Mesenchymal stem cell (in vitro differentiated cells and primary cell): ENCODE measurements around the gene LRRC7.

ENCODE experiments used
- DNase-seq: peaks from one replicate; pipeline ENCODE4 v3.0.0-alpha.2; 2013
- H2AFZ ChIP-seq: one replicate; pipeline ENCODE4 v1.6.1; 2013; ENCODE audit warnings: low read depth, mild to moderate bottlenecking, control low read depth, inconsistent platforms, low read length, moderate library complexity
- H2AK5ac ChIP-seq: 2 replicates; pipeline ENCODE4 v1.6.1; 2013; ENCODE audit warnings: low read length, moderate library complexity, mild to moderate bottlenecking, inconsistent platforms; ENCODE audit not compliant: severe bottlenecking
- H2BK120ac ChIP-seq: one replicate; pipeline ENCODE4 v1.6.1; 2013; ENCODE audit warnings: low read depth, mild to moderate bottlenecking, inconsistent platforms, low read length, moderate library complexity
- H2BK12ac ChIP-seq, 2 experiments: one replicate each; pipeline ENCODE4 v1.6.1; 2013; ENCODE audit warnings: inconsistent platforms in 2 of 2, low read length in 2 of 2, mild to moderate bottlenecking in 2 of 2, moderate library complexity in 2 of 2, control low read depth in 1 of 2
- H2BK15ac ChIP-seq: one replicate; pipeline ENCODE4 v1.6.1; 2013; ENCODE audit warnings: mild to moderate bottlenecking, low read depth, inconsistent platforms; ENCODE audit not compliant: poor library complexity, severe bottlenecking
- H2BK5ac ChIP-seq: 2 replicates; pipeline ENCODE4 v1.6.1; 2013; ENCODE audit warnings: low read depth, mild to moderate bottlenecking, low read length, control low read depth, inconsistent platforms; ENCODE audit not compliant: poor library complexity, severe bottlenecking
- H3K14ac ChIP-seq, 2 experiments: one replicate each; pipeline ENCODE4 v1.6.1; 2013; ENCODE audit warnings: inconsistent platforms in 2 of 2, low read length in 2 of 2, control low read depth in 1 of 2, mild to moderate bottlenecking in 1 of 2, moderate library complexity in 1 of 2
- H3K18ac ChIP-seq, 2 experiments: one replicate each; pipeline ENCODE4 v1.6.1; 2013; ENCODE audit warnings: inconsistent platforms in 2 of 2, low read length in 2 of 2, control low read depth in 1 of 2, low read depth in 1 of 2, mild to moderate bottlenecking in 1 of 2
- H3K23ac ChIP-seq, 2 experiments: one replicate each; pipeline ENCODE4 v1.6.1; 2013; ENCODE audit warnings: inconsistent platforms in 2 of 2, low read length in 2 of 2, mild to moderate bottlenecking in 2 of 2, moderate library complexity in 2 of 2, control low read depth in 1 of 2
- H3K27ac ChIP-seq: 2 replicates; pipeline ENCODE4 v1.5.1; 2013; ENCODE audit warnings: mild to moderate bottlenecking, moderate library complexity, low read length, control low read depth, inconsistent platforms; ENCODE audit not compliant: poor library complexity, severe bottlenecking
- H3K27me3 ChIP-seq, 2 experiments: 2 replicates each; pipeline versions ENCODE4 v1.6.1 to v1.7.0; 2013; ENCODE audit warnings: low read length in 2 of 2, mild to moderate bottlenecking in 2 of 2, moderate library complexity in 2 of 2, control low read depth in 1 of 2, inconsistent platforms in 1 of 2; ENCODE audit not compliant: control insufficient read depth in 1 of 2, insufficient read depth in 1 of 2
- H3K36me3 ChIP-seq, 2 experiments: 2 replicates each; pipeline versions ENCODE4 v1.6.1 to v1.7.0; 2013; ENCODE audit warnings: low read length in 2 of 2, control low read depth in 1 of 2, inconsistent platforms in 1 of 2, low read depth in 1 of 2, mild to moderate bottlenecking in 1 of 2; ENCODE audit not compliant: insufficient read depth in 2 of 2, control insufficient read depth in 1 of 2
- H3K4ac ChIP-seq, 2 experiments: one replicate each; pipeline ENCODE4 v1.6.1; 2013; ENCODE audit warnings: inconsistent platforms in 2 of 2, low read length in 2 of 2, mild to moderate bottlenecking in 2 of 2, moderate library complexity in 2 of 2, control low read depth in 1 of 2, low read depth in 1 of 2
- H3K4me1 ChIP-seq: 2 replicates; pipeline ENCODE4 v1.6.1; 2013; ENCODE audit warnings: low read depth, low read length, control low read depth; ENCODE audit not compliant: control insufficient read depth, insufficient read depth
- H3K4me2 ChIP-seq: 2 replicates; pipeline ENCODE4 v1.6.1; 2013; ENCODE audit warnings: low read length, mild to moderate bottlenecking, inconsistent platforms; ENCODE audit not compliant: poor library complexity, severe bottlenecking
- H3K4me3 ChIP-seq, 2 experiments: 2 replicates each; pipeline versions ENCODE4 v1.5.1 to v1.7.0; 2013; ENCODE audit warnings: low read length in 2 of 2, mild to moderate bottlenecking in 2 of 2, control low read depth in 1 of 2, low read depth in 1 of 2; ENCODE audit not compliant: insufficient read depth in 1 of 2
- H3K79me1 ChIP-seq: replicated peaks from 2 replicates; pipeline ENCODE4 v1.6.1; 2013; ENCODE audit warnings: mild to moderate bottlenecking, control low read depth, low read length, inconsistent platforms; ENCODE audit not compliant: poor library complexity, severe bottlenecking
- H3K9ac ChIP-seq: 2 replicates; pipeline ENCODE4 v1.7.0; 2013; ENCODE audit warnings: mild to moderate bottlenecking, low read length, moderate library complexity
- H3K9me3 ChIP-seq: 2 replicates; pipeline ENCODE4 v1.7.0; 2013; ENCODE audit warnings: mild to moderate bottlenecking, low read length; ENCODE audit not compliant: control insufficient read depth
- H4K8ac ChIP-seq: one replicate; pipeline ENCODE4 v1.6.1; 2013; ENCODE audit warnings: inconsistent platforms, mild to moderate bottlenecking, low read length, moderate library complexity
- H4K91ac ChIP-seq: one replicate; pipeline ENCODE4 v1.6.1; 2013; ENCODE audit warnings: mild to moderate bottlenecking, low read length, inconsistent platforms
- WGBS: methylation state at CpG from one replicate; pipeline ENCODE4 v1.1.7; 2013; ENCODE audit warnings: mixed read lengths; 5-methylcytosine and 5-hydroxymethylcytosine counted together

Gene LRRC7

GRCh38 chr1:69943030-69943429 is 375.3 kb downstream of the LRRC7 start:
- no peak for DNase-seq
- Histone ChIP-seq H2BK12ac (no peak overlapping the region), H3K79me1 (no peaks in the 10 kb centered on the region), H2AFZ (no peak overlapping the region), H3K14ac (no peak overlapping the region), H3K9me3 (no peaks in the 10 kb centered on the region), H2BK5ac (no peak overlapping the region), H3K4me2 (no peak overlapping the region), H4K8ac (no peak overlapping the region), H3K4ac (no peak overlapping the region), H2BK120ac (no peak overlapping the region), H3K27ac (no peak overlapping the region), H3K18ac (no peak overlapping the region), H2AK5ac (no peak overlapping the region), H2BK15ac (no peak overlapping the region), H3K27me3 (no peaks in the 10 kb centered on the region), H3K23ac (no peak overlapping the region), H3K36me3 (no peaks in the 10 kb centered on the region), H3K9ac (no peak overlapping the region), H3K4me3 (no peak overlapping the region), H4K91ac (no peak overlapping the region), H3K4me1 (no peaks in the 10 kb centered on the region)
- 92% methylated on average over 2 of the region's 3 CpGs for WGBS

GRCh38 chr1:69946935-69947334 is 379.2 kb downstream of the LRRC7 start:
- Histone ChIP-seq H3K4me1 (no peaks in the 10 kb centered on the region), H2BK5ac (no peak overlapping the region), H2AFZ (no peak overlapping the region), H2BK15ac (no peak overlapping the region), H3K4me3 (no peak overlapping the region), H3K9me3 (no peaks in the 10 kb centered on the region), H3K23ac (no peak overlapping the region), H3K4ac (no peak overlapping the region), H4K8ac (no peak overlapping the region), H4K91ac (no peak overlapping the region), H2BK12ac (no peak overlapping the region), H3K27me3 (no peaks in the 10 kb centered on the region), H3K36me3 (no peaks in the 10 kb centered on the region), H3K4me2 (no peak overlapping the region), H3K9ac (no peak overlapping the region), H3K14ac (no peak overlapping the region), H3K27ac (no peak overlapping the region), H3K79me1 (no peaks in the 10 kb centered on the region), H2AK5ac (no peak overlapping the region), H2BK120ac (no peak overlapping the region), H3K18ac (no peak overlapping the region)
- 100% methylated on average over 1 of the region's 2 CpGs for WGBS
- no peak for DNase-seq

- H3K79me1 ChIP-seq: no peaks in the 10 kb centered on the region
- H3K23ac ChIP-seq: no peak overlapping the region
- H3K4me2 ChIP-seq: no peak overlapping the region
- no peak overlapping the region for H3K27ac ChIP-seq
- no peaks in the 10 kb centered on the region for H3K9me3 ChIP-seq
- H2BK5ac ChIP-seq: no peak overlapping the region
- WGBS: 31% methylated on average over 2 of the region's 3 CpGs
- no peak overlapping the region for H2BK12ac ChIP-seq
- no peak overlapping the region for H3K14ac ChIP-seq
- H3K9ac ChIP-seq: no peak overlapping the region
- no peak overlapping the region for H4K8ac ChIP-seq
- H3K4me1 ChIP-seq: no peaks in the 10 kb centered on the region
- H3K4me3 ChIP-seq: no peak overlapping the region
- no peak overlapping the region for H4K91ac ChIP-seq
- H3K4ac ChIP-seq: no peak overlapping the region
- H3K27me3 ChIP-seq: no peaks in the 10 kb centered on the region
- no peak overlapping the region for H2BK120ac ChIP-seq
- H3K36me3 ChIP-seq: no peaks in the 10 kb centered on the region
- H3K18ac ChIP-seq: no peak overlapping the region
- H2BK15ac ChIP-seq: no peak overlapping the region
- no peak overlapping the region for H2AK5ac ChIP-seq
- no peak overlapping the region for H2AFZ ChIP-seq
- DNase-seq: peak; percentile 12
Measured at GRCh38 chr1:69947837-69948236, 380.1 kb downstream of the LRRC7 start.

- H4K91ac ChIP-seq: no peak overlapping the region
- H3K4ac ChIP-seq: no peak overlapping the region
- no peak overlapping the region for H3K18ac ChIP-seq
- H2AK5ac ChIP-seq: no peak overlapping the region
- H3K27ac ChIP-seq: no peak overlapping the region
- H3K4me2 ChIP-seq: no peak overlapping the region
- H3K9ac ChIP-seq: no peak overlapping the region
- no peak overlapping the region for H2BK120ac ChIP-seq
- no peaks in the 10 kb centered on the region for H3K36me3 ChIP-seq
- H2BK12ac ChIP-seq: no peak overlapping the region
- H2BK5ac ChIP-seq: no peak overlapping the region
- no peaks in the 10 kb centered on the region for H3K79me1 ChIP-seq
- no peak overlapping the region for H3K23ac ChIP-seq
- H3K14ac ChIP-seq: no peak overlapping the region
- H2AFZ ChIP-seq: no peak overlapping the region
- H3K4me3 ChIP-seq: no peak overlapping the region
- DNase-seq: no peak
- no peaks in the 10 kb centered on the region for H3K27me3 ChIP-seq
- no peak overlapping the region for H4K8ac ChIP-seq
- no peaks in the 10 kb centered on the region for H3K9me3 ChIP-seq
- H3K4me1 ChIP-seq: no peaks in the 10 kb centered on the region
- 93% methylated on average over 1 of the region's 1 CpG for WGBS
- H2BK15ac ChIP-seq: no peak overlapping the region
Measured at GRCh38 chr1:69952676-69953075, 385.0 kb downstream of the LRRC7 start.
